K562 (cell line): ENCODE data around the gene SEMA3F. TPM values are rescaled to one million over a fixed set of nuclear protein-coding genes. Genes with fewer than 3 reads are reported as not detected.
A peak's percentile ranks its signal among the peaks of the same experiment; 100 is the strongest.

Experiments used
- ATAC-seq: fragments of 200-7000 bp; cut with Tn5 transposase; 3 replicates; pipeline ENCODE4 v1.9.1; 2020; ENCODE audit warnings: moderate library complexity
- BruUV-seq: library from RNA; stranded (reverse); fragments of 400-500 nt; replicated peaks from 2 replicates; lab custom pipeline; 2021; lab: Mats Ljungman, UMichigan
- CTCF ChIA-PET: fragments of 300-600 bp; formaldehyde crosslinking; extraction: SDS; loops from one replicate; lab custom pipeline; 2021; ENCODE audit warnings: low intra/inter-chr PET ratio; lab: Yijun Ruan, JAX
- POLR2A ChIA-PET: fragments of 300-600, 350-650 bp; sonication (Branson Sonifier 250); formaldehyde crosslinking; extraction: SDS; loops from one replicate; lab custom pipeline; 2021; ENCODE audit warnings: antibody characterized with exemption, inconsistent platforms; lab: Yijun Ruan, JAX
- DNase-seq, 4 experiments: peaks; one replicate each; pipeline versions ENCODE4 v3.0.0 to v3.0.0-alpha.2; 2011 to 2018; ENCODE audit warnings: low spot score in 3 of 4, mixed read lengths in 3 of 4; ENCODE audit errors: extremely low read depth in 1 of 4
- FAIRE-seq: peaks from 2 replicates; lab custom pipeline; 2011; peaks lifted over from hg19 to GRCh38; lab: Jason Lieb, UNC
- H2AFZ ChIP-seq: 2 replicates; pipeline ENCODE4 v1.6.0; 2011; ENCODE audit warnings: low read depth, low read length, control low read depth, inconsistent platforms
- H3K27ac ChIP-seq: fragments of 200-600 bp; 3 replicates; pipeline ENCODE4 v1.8.0; 2011; ENCODE audit warnings: low read depth, mild to moderate bottlenecking, control low read depth, inconsistent platforms, low read length, moderate library complexity, mixed read lengths; ENCODE audit errors: extremely low read depth
- H3K27me3 ChIP-seq, 2 experiments: fragments of 300-600 bp in 1 of 2; 2 replicates in 1 of 2; 3 replicates in 1 of 2; pipeline versions ENCODE4 v1.6.0 to v1.8.0; 2011; ENCODE audit warnings: inconsistent platforms in 2 of 2, low read length in 2 of 2, mild to moderate bottlenecking in 1 of 2, mixed read lengths in 1 of 2, moderate library complexity in 1 of 2; ENCODE audit not compliant: control insufficient read depth in 2 of 2, insufficient read depth in 2 of 2
- H3K36me3 ChIP-seq: fragments of 300-600 bp; 3 replicates; pipeline ENCODE4 v1.8.0; 2011; ENCODE audit warnings: mild to moderate bottlenecking, low read length, inconsistent platforms; ENCODE audit not compliant: control insufficient read depth, insufficient read depth
- H3K4me1 ChIP-seq, 2 experiments: fragments of 200-600 bp in 1 of 2; replicated peaks in 1 of 2; 2 replicates in 1 of 2; 3 replicates in 1 of 2; pipeline versions ENCODE4 v1.5.1 to v1.8.0; 2011; ENCODE audit warnings: inconsistent platforms in 2 of 2, low read length in 2 of 2, mild to moderate bottlenecking in 1 of 2, mixed read lengths in 1 of 2, moderate library complexity in 1 of 2; ENCODE audit not compliant: control insufficient read depth in 2 of 2, insufficient read depth in 2 of 2
- H3K4me2 ChIP-seq: 2 replicates; pipeline ENCODE4 v1.6.1; 2011; ENCODE audit warnings: low read length, control low read depth, inconsistent platforms, mixed read lengths; ENCODE audit not compliant: insufficient read depth
- H3K4me3 ChIP-seq: fragments of 200-600 bp; sonication (generic), shearing (Covaris generic); 2 replicates; pipeline ENCODE4 v1.5.1; 2016; ENCODE audit warnings: control low read depth, inconsistent platforms
- H3K79me2 ChIP-seq: fragments of 200-600 bp; 3 replicates; pipeline ENCODE4 v1.8.0; 2011; ENCODE audit warnings: low read length, inconsistent platforms; ENCODE audit not compliant: control insufficient read depth, insufficient read depth
- H3K9ac ChIP-seq, 2 experiments: 2 replicates each; pipeline versions ENCODE4 v1.6.0 to v1.6.1; 2011; ENCODE audit warnings: low read depth in 2 of 2, low read length in 2 of 2, control low read depth in 1 of 2, inconsistent platforms in 1 of 2, mild to moderate bottlenecking in 1 of 2, mixed read lengths in 1 of 2; ENCODE audit not compliant: insufficient read depth in 1 of 2
- H3K9me1 ChIP-seq: one replicate; pipeline ENCODE4 v1.6.0; 2011; ENCODE audit warnings: inconsistent platforms, mild to moderate bottlenecking, low read length, moderate library complexity; ENCODE audit not compliant: control insufficient read depth, insufficient read depth
- H3K9me3 ChIP-seq: replicated peaks from 2 replicates; pipeline ENCODE4 v1.5.1; 2011; ENCODE audit warnings: low read depth, low read length, inconsistent platforms; ENCODE audit not compliant: control insufficient read depth, insufficient read depth
- H4K20me1 ChIP-seq: replicated peaks from 2 replicates; pipeline ENCODE4 v1.6.1; 2011; ENCODE audit warnings: low read length, inconsistent platforms, mixed read lengths; ENCODE audit not compliant: control insufficient read depth, insufficient read depth
- BRF2 ChIP-seq: IDR thresholded peaks from 3 replicates; pipeline ENCODE4 v1.6.1; 2011; ENCODE audit warnings: borderline replicate concordance, mild to moderate bottlenecking; ENCODE audit not compliant: insufficient read length, insufficient read depth
- MECOM ChIP-seq: fragments of 250-450 bp; sonication (Bioruptor Pico); IDR thresholded peaks from 2 replicates; pipeline ENCODE4 v1.8.0; 2022; ENCODE audit warnings: inconsistent platforms
- POLR2G ChIP-seq: fragments of 200-400 bp; formaldehyde crosslinking; IDR thresholded peaks from 2 replicates; pipeline ENCODE4 v1.6.1; 2017; ENCODE audit warnings: low read depth, mild to moderate bottlenecking, antibody characterized with exemption, low read length, moderate library complexity
- RAD51 ChIP-seq: fragments of 450-650 bp; IDR thresholded peaks from 2 replicates; pipeline ENCODE4 v1.7.1; 2016; ENCODE audit warnings: low read depth, mild to moderate bottlenecking, borderline replicate concordance
- whole genome bisulfite sequencing: fragments of 100-300 bp; shearing (Covaris generic); methylation state at CpG from one replicate; pipeline ENCODE4 v1.1.6; 2016; ENCODE audit warnings: low coverage, mixed read lengths; ENCODE audit not compliant: insufficient coverage; ENCODE audit errors: missing lambda C conversion rate; 5-methylcytosine and 5-hydroxymethylcytosine counted together
- in situ Hi-C: fragments of 300-500 bp; cut with MboI; formaldehyde crosslinking; loops from 4 replicates; pipeline ENCODE4 v1.15.0; 2018; ENCODE audit warnings: inconsistent platforms, mixed read lengths
- intact Hi-C: fragments of 100-400 bp; cut with micrococcal nuclease; formaldehyde crosslinking; loops from 2 replicates; pipeline ENCODE4 v1.14.2; 2022
- polyA plus RNA-seq, 8 experiments: library from polyadenylated mRNA; depleted of rRNA in 4 of 8; stranded (reverse) in 5 of 8; unstranded in 3 of 8; fragments of >200 nt; fragmentation: Nextera tagmentation in 2 of 8; fragmentation: Illumina TruSeq in 1 of 8; extraction: Ambion mirVana in 2 of 8; extraction: Trizol in 1 of 8; gene quantifications; 2 replicates each; pipeline versions ENCODE4 v1.2.1 to v1.2.3, GENCODE V29; 2011 to 2014; ENCODE audit warnings: inconsistent platforms in 1 of 8, missing spikeins in 1 of 8
- total RNA-seq, 7 experiments: library from RNA; depleted of rRNA in 6 of 7; stranded (reverse); fragments of >200 nt in 6 of 7; fragmentation: Illumina TruSeq in 2 of 7; extraction: Trizol in 2 of 7; gene quantifications; 2 replicates each; pipeline versions ENCODE4 v1.2.1 to v1.2.3, GENCODE V29; 2011 to 2021; ENCODE audit warnings: low replicate concordance in 1 of 7
- TF ChIP-seq, protein P1 (sequence below): sonication (generic); formaldehyde crosslinking; IDR thresholded peaks from 2 replicates; pipeline ENCODE4 v1.8.0; 2022; ENCODE audit warnings: mild to moderate bottlenecking, missing genetic modification reagents

Gene SEMA3F
- total and polyA plus RNA-seq, 9 of the 15 experiments (the other 6 are each of a cell fraction or from before 2014, with no cell fraction given): 0.58 to 3.0 (median 2.0) TPM; not detected in 2

GRCh38 chr3:50215529-50215928 is 60.4 kb downstream of the SEMA3F start:
- H3K4me3 ChIP-seq: no peak overlapping the region
- intact Hi-C loops: no loop called here
- H3K4me1 ChIP-seq: no peaks in the 10 kb centered on the region; a peak in 1 of 5 replicates
- TF ChIP-seq RAD51 (no peak), POLR2G (no peak), BRF2 (no peak), MECOM (CRISPR knock-in tag) (no peak)
- TF ChIP-seq, protein P1, sequence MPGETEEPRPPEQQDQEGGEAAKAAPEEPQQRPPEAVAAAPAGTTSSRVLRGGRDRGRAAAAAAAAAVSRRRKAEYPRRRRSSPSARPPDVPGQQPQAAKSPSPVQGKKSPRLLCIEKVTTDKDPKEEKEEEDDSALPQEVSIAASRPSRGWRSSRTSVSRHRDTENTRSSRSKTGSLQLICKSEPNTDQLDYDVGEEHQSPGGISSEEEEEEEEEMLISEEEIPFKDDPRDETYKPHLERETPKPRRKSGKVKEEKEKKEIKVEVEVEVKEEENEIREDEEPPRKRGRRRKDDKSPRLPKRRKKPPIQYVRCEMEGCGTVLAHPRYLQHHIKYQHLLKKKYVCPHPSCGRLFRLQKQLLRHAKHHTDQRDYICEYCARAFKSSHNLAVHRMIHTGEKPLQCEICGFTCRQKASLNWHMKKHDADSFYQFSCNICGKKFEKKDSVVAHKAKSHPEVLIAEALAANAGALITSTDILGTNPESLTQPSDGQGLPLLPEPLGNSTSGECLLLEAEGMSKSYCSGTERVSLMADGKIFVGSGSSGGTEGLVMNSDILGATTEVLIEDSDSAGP (CRISPR knock-in tag): no peak
- H3K9ac ChIP-seq: peak overlapping the region in 1 of 2 experiments; percentile 58; a peak in 2 of 4 replicates
- WGBS: 2% methylated on average over 5 of the region's 9 CpGs
- H3K9me3 ChIP-seq: no peaks in the 10 kb centered on the region
- H3K36me3 ChIP-seq: no peaks in the 10 kb centered on the region
- no TSS peak for BruUV-seq
- in situ Hi-C loops: no loop called here
- ATAC-seq: no peak
- no peaks in the 10 kb centered on the region for H3K9me1 ChIP-seq
- H3K4me2 ChIP-seq: no peak overlapping the region
- no peaks in the 10 kb centered on the region for H3K79me2 ChIP-seq
- ChIA-PET POLR2A (interaction anchor here (0.6 kb wide), 1 partner anchor 122 kb away, joined by 3 read pairs; no protein-coding TSS in a partner anchor), CTCF (no interaction called here)
- no peak overlapping the region for H2AFZ ChIP-seq
- no peak overlapping the region for H3K27ac ChIP-seq
- H4K20me1 ChIP-seq: no peaks in the 10 kb centered on the region
- H3K27me3 ChIP-seq: peaks cover 3 to 37% of the 10 kb centered on the region in 2 experiments; a peak in 3 of 5 replicates
- FAIRE-seq: no peak
- DNase-seq: no peak
